EH (cell line): ENCODE results near the gene DNER.

Source experiments
- DNase-seq: peaks from one replicate; pipeline ENCODE4 v3.0.0-alpha.2; 2015; ENCODE audit warnings: low read depth

Gene DNER

GRCh38 chr2:229488232-229488631 is 226.1 kb downstream of the DNER start:
- no peak for DNase-seq

- DNase-seq, result no peak
Observed at GRCh38 chr2:229486673-229487072, 227.7 kb downstream of the DNER start.

GRCh38 chr2:229485857-229486256 is 228.5 kb downstream of the DNER start:
- no peak for DNase-seq

- DNase-seq, result no peak
Observed at GRCh38 chr2:229477269-229477755, 237.0 kb downstream of the DNER start.

- DNase-seq, result no peak
Observed at GRCh38 chr2:229475778-229476177, 238.6 kb downstream of the DNER start.

- DNase-seq, result no peak
Observed at GRCh38 chr2:229474125-229474524, 240.2 kb downstream of the DNER start.

GRCh38 chr2:229470781-229471180 is 243.6 kb downstream of the DNER start:
- DNase-seq, result no peak

GRCh38 chr2:229467783-229468182 is 246.6 kb downstream of the DNER start:
- no peak for DNase-seq

GRCh38 chr2:229463841-229464346 is 250.5 kb downstream of the DNER start:
- no peak for DNase-seq

GRCh38 chr2:229462112-229462511 is 252.2 kb downstream of the DNER start:
- no peak for DNase-seq

GRCh38 chr2:229456091-229456490 is 258.3 kb downstream of the DNER start:
- no peak for DNase-seq

- DNase-seq, result peak; percentile 93
Observed at GRCh38 chr2:229454934-229455631, 259.3 kb downstream of the DNER start.

- no peak for DNase-seq
Observed at GRCh38 chr2:229453230-229453629, 261.1 kb downstream of the DNER start.

- no peak for DNase-seq
Observed at GRCh38 chr2:229451852-229452251, 262.5 kb downstream of the DNER start.

- no peak for DNase-seq
Observed at GRCh38 chr2:229447227-229447626, 267.1 kb downstream of the DNER start.

- DNase-seq, result no peak
Observed at GRCh38 chr2:229446350-229446749, 268.0 kb downstream of the DNER start.

- peak; percentile 39 for DNase-seq
Observed at GRCh38 chr2:229445501-229446211, 268.7 kb downstream of the DNER start.

GRCh38 chr2:229445019-229445418 is 269.3 kb downstream of the DNER start:
- peak; percentile 88 for DNase-seq

GRCh38 chr2:229443546-229444268 is 270.6 kb downstream of the DNER start:
- no peak for DNase-seq

- DNase-seq, result no peak
Observed at GRCh38 chr2:229443141-229443540, 271.2 kb downstream of the DNER start.

- DNase-seq, result no peak
Observed at GRCh38 chr2:229438430-229439159, 275.8 kb downstream of the DNER start.

- DNase-seq, result no peak
Observed at GRCh38 chr2:229437467-229437866, 276.9 kb downstream of the DNER start.
